ENCODE results near the gene GAB1. TPM values are rescaled to one million over a fixed set of nuclear protein-coding genes. Genes with fewer than 3 reads are reported as not detected.
A peak's percentile ranks its signal among the peaks of the same experiment; 100 is the strongest.

GAB1 gene
- total RNA-seq, 2 donors from 2014 or later: 48.3 to 77.3 TPM

DNA sequence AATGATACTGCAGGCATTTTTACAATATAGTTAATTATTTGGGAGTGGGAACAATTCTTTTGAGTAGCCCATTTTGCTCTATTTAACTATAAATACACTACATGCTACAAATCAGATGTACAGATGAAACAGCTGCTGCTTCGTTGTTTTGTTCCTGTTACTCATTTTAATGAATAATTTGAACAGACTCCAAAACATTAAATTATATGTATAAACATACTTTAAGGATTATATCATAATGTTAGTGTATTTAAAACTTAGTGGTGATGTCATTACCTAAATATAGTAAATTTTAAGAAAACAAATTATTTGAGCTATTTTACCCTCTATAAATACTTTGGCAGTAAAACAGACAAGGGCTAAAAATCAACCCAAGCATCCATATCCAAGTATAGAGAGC, 60.7 kb downstream of the GAB1 start:
- Histone ChIP-seq H3K36me3 (no peaks in the 10 kb centered on the region), H3K4me3 (no peak overlapping the region), H3K9me3 (no peaks in the 10 kb centered on the region), H3K27ac (peak overlapping the region; percentile 24 to 73), H3K4me1 (ENCODE audit: control insufficient read depth in 1 of 2, low read depth in 2 of 2) (peaks cover 55 to 75% of the 10 kb centered on the region in 2 donors), H3K27me3 (replicated peaks; ENCODE audit: insufficient read depth) (no peaks in the 10 kb centered on the region)
- TF ChIP-seq, protein P1, sequence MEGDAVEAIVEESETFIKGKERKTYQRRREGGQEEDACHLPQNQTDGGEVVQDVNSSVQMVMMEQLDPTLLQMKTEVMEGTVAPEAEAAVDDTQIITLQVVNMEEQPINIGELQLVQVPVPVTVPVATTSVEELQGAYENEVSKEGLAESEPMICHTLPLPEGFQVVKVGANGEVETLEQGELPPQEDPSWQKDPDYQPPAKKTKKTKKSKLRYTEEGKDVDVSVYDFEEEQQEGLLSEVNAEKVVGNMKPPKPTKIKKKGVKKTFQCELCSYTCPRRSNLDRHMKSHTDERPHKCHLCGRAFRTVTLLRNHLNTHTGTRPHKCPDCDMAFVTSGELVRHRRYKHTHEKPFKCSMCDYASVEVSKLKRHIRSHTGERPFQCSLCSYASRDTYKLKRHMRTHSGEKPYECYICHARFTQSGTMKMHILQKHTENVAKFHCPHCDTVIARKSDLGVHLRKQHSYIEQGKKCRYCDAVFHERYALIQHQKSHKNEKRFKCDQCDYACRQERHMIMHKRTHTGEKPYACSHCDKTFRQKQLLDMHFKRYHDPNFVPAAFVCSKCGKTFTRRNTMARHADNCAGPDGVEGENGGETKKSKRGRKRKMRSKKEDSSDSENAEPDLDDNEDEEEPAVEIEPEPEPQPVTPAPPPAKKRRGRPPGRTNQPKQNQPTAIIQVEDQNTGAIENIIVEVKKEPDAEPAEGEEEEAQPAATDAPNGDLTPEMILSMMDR (IDR thresholded peaks at IDR 0.05): no peak
- DNase-seq (ENCODE audit: low spot score) (no peak), ATAC-seq (ENCODE audit: insufficient number of reproducible peaks, low FRiP score, low read depth) (peak; percentile 59)

- no peaks in the 10 kb centered on the region for H3K27me3 ChIP-seq (replicated peaks; ENCODE audit: insufficient read depth)
- H3K27ac ChIP-seq: peak overlapping the region; percentile 24 to 73
- H3K4me1 ChIP-seq (ENCODE audit: control insufficient read depth in 1 of 2, low read depth in 2 of 2): peaks cover 55 to 75% of the 10 kb centered on the region in 2 donors
- no peaks in the 10 kb centered on the region for H3K9me3 ChIP-seq
- peak overlapping the region; percentile 17 for H3K4me3 ChIP-seq
- DNase-seq (ENCODE audit: low spot score): no peak
- no peak for ATAC-seq (ENCODE audit: insufficient number of reproducible peaks, low FRiP score, low read depth)
- TF ChIP-seq, protein P1 (IDR thresholded peaks at IDR 0.05): no peak
- H3K36me3 ChIP-seq: no peaks in the 10 kb centered on the region
Measured at GRCh38 chr4:143397887-143398286, 61.2 kb downstream of the GAB1 start.

DNA sequence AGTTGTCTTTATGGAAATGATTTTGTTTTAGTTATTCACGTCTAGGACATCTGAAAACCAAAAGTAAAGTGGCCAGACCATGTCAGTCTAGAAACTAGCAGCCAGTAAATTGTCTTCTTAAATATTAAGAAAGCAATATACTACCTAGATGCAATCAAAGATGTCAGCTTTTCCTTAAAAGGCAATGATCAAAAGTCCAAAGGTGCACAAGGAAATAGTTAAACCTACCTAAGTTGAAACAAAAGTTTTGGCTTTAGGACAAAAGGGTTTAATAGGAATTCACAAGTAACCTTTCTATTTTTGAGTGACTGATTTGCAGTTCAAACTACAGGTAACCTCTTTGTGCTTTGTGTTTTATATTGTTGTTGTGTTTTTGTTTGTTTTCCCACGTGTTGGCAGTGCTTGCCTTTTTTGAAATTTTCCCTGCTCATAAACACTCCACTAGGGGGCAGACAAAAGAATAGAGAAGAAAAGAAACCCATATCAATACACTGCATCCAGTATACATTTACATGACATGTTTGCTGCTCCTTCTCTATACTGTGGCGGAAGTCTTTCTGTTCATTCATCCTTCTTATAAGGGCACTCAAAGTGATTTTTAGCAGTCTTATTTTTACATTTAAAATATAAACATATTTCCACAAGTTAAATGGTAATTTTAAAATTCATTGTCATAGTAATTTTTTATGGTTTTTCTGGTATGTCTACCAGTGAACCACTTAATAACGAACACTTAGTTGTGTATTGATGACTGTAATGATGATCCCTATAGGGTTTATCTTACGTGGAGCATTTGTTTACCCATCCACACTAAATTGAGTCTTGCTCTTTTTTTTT, 62.7 kb downstream of the GAB1 start:
- H3K4me3 ChIP-seq: no peak overlapping the region
- TF ChIP-seq, protein P1 (IDR thresholded peaks at IDR 0.05): peak; percentile 45
- no peaks in the 10 kb centered on the region for H3K9me3 ChIP-seq
- no peak for ATAC-seq (ENCODE audit: insufficient number of reproducible peaks, low FRiP score, low read depth)
- no peak for DNase-seq (ENCODE audit: low spot score)
- H3K27me3 ChIP-seq (replicated peaks; ENCODE audit: insufficient read depth): no peaks in the 10 kb centered on the region
- H3K27ac ChIP-seq: peak overlapping the region in 1 of 2 donors; percentile 73
- H3K4me1 ChIP-seq (ENCODE audit: control insufficient read depth in 1 of 2, low read depth in 2 of 2): peaks cover 55 to 75% of the 10 kb centered on the region in 2 donors
- no peaks in the 10 kb centered on the region for H3K36me3 ChIP-seq

DNA sequence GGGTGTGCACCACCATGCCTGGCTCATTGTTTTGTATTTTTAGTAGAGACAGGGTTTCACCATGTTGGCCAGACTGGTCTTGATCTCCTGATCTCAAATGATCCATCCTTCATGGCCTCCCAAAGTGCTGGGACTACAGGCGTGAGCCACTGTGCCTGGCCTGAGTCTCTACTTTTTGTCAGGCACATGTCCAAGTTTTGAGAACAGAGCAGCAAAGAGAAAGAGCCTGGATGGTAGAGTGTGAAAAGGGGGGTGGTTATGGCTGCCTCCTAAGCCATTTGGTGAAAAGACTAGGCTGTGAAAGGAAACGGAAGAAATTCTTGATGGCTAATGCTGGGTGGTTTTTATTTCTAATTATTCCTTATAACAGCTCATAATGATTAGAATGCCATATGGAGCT, 63.4 kb downstream of the GAB1 start:
- TF ChIP-seq, protein P1 (IDR thresholded peaks at IDR 0.05): no peak
- no peaks in the 10 kb centered on the region for H3K27me3 ChIP-seq (replicated peaks; ENCODE audit: insufficient read depth)
- no peak overlapping the region for H3K4me3 ChIP-seq
- DNase-seq (ENCODE audit: low spot score) (no peak), ATAC-seq (ENCODE audit: insufficient number of reproducible peaks, low FRiP score, low read depth) (no peak)
- H3K27ac ChIP-seq: peak overlapping the region in 1 of 2 donors; percentile 30
- no peaks in the 10 kb centered on the region for H3K36me3 ChIP-seq
- H3K9me3 ChIP-seq: no peaks in the 10 kb centered on the region
- H3K4me1 ChIP-seq (ENCODE audit: control insufficient read depth in 1 of 2, low read depth in 2 of 2): peaks cover 58 to 75% of the 10 kb centered on the region in 2 donors

DNA sequence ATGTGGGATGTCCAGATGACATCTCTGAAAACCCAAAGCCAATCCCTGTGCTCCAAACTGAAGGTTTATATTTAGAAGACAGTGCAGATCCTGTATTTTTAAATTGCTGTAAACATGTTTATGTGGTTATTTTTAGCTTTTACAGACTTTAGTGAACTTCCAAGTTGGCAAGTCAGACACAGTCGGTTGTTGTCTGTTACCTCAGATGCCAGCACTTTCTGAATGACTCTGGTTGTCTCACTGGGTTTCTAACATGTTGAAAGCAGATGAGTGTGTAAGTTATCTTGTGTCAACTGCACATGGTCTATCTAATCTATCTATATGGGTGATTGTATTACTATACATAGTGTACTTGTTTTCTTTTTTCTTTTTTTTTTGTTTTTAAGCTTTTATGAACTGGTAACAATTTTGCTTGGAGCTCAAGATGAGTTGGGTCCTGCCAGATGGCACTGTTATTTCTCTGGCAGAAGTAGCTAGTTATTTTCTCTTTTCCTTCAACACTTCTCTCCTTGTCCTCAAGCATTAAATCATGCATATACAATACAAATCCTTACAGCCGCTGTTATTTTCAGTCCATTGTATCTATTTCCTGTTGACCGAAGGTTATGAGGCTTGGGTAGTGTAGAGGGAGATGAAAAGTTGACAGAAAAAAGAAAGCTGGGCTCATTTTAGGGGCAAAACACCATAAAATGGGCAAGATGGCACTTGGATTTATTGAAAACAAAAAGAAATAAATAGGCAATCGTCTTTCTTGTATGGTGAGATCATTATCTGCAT, 66.3 kb downstream of the GAB1 start:
- no peaks in the 10 kb centered on the region for H3K9me3 ChIP-seq
- H3K36me3 ChIP-seq: no peaks in the 10 kb centered on the region
- DNase-seq (ENCODE audit: low spot score) (no peak), ATAC-seq (ENCODE audit: insufficient number of reproducible peaks, low FRiP score, low read depth) (no peak)
- no peaks in the 10 kb centered on the region for H3K27me3 ChIP-seq (replicated peaks; ENCODE audit: insufficient read depth)
- peaks cover 74 to 78% of the 10 kb centered on the region in 2 donors for H3K4me1 ChIP-seq (ENCODE audit: control insufficient read depth in 1 of 2, low read depth in 2 of 2)
- TF ChIP-seq, protein P1 (IDR thresholded peaks at IDR 0.05): no peak
- H3K27ac ChIP-seq: peak overlapping the region; percentile 35 to 48
- peak overlapping the region; percentile 34 for H3K4me3 ChIP-seq
